Left lobe of liver (tissue), 2 donors: ENCODE results near the gene SEMA4D. TPM values are rescaled to one million over a fixed set of nuclear protein-coding genes. Genes with fewer than 3 reads are reported as not detected.
"Not testable (repeated sequence)": the region's sequence is repeated elsewhere in the genome, so short reads cannot be mapped to it uniquely, and the experiment has no call there.

Experiments
- ATAC-seq: fragments of 200-7000 bp; cut with Tn5 transposase; one replicate; pipeline ENCODE4 v1.9.1; 2020; ENCODE audit warnings: mild to moderate bottlenecking, moderate library complexity
- DNase-seq: peaks from one replicate; pipeline ENCODE4 v3.0.0-alpha.2; 2020; ENCODE audit warnings: low spot score
- total RNA-seq: library from RNA; stranded (reverse); gene quantifications from one replicate; pipeline ENCODE4 v1.2.1, GENCODE V29; 2021
- donor health status: DM: no; HTN: no; CAD: no; lungs with moderate emphysema.
- donor health status: DM: no; HTN: yes; CAD: no.

Gene SEMA4D
- total RNA-seq, 1 donor from 2014 or later: 3.9 TPM

GRCh38 chr9:89361816-89362646 lies 135.9 kb downstream of the SEMA4D start:
- ATAC-seq: no peak
- DNase-seq: peak; percentile 38

DNA sequence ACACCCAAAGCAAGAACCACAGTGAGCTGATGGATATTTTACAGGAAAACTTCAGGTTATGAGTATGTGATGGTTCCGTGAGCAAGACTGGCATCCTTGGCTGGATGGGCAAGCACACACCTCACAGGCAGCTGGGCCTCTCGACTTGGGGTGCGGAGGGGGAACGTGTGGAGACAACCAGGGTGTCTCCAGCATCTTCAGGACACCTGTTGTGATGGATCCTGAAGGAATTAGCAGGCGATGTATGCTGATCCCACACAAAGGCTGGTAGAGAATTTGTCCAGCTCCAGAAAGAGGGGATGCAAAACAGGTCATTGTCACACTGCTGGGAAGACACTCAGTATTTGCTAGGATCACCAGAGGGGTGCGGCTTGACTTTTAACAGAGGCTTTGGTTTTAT lies 136.9 kb downstream of the SEMA4D start:
- DNase-seq: peak; percentile 34
- no peak for ATAC-seq

GRCh38 chr9:89360465-89360864 lies 137.4 kb downstream of the SEMA4D start:
- no peak for ATAC-seq
- no peak for DNase-seq

DNA sequence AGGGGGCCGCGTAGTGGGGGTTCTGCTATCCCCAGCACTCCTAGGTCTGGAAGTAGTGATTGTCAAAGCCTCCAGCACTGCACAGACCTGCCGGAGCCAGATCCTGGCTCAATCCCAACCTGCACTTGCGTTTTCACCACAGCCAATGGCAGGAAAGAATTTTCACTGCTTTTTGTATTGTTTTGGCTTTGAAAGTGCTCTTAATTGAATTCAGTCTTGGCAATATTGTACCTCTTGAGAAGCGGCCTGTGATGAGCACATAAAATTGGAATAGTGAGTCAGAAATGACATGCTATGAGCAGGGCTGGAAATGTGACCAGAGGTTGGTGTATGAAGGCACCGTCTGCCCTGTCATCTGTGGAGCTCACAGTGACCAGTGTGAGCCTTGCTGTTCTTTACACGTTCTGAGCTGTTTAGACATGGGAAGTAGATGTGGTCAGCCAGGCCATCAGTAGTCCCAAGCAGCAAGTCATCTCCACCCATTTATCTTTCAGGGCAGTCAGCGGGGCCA lies 138.1 kb downstream of the SEMA4D start:
- ATAC-seq: no peak
- peak; percentile 41 for DNase-seq

DNA sequence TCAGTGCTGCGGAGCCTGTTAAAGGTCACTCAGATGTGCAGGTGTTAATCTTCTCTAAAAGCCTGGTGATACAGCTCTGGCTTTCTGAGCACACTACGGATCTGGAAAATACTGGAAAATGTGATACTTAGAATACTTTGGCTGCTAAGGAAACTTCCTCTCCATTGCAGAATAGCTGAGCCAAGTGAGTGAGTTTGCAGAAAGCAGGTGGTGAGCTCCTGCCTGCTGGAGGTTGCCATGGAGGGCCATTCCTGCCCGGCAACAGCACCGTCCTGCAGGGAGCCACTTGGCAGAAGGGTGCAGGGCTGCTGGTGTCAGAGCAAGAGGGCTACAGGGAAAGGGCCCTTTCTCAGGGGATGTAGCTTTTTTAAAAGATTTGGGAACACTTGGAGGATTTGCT lies 138.9 kb downstream of the SEMA4D start:
- DNase-seq (peak; percentile 30), ATAC-seq (no peak)

DNA sequence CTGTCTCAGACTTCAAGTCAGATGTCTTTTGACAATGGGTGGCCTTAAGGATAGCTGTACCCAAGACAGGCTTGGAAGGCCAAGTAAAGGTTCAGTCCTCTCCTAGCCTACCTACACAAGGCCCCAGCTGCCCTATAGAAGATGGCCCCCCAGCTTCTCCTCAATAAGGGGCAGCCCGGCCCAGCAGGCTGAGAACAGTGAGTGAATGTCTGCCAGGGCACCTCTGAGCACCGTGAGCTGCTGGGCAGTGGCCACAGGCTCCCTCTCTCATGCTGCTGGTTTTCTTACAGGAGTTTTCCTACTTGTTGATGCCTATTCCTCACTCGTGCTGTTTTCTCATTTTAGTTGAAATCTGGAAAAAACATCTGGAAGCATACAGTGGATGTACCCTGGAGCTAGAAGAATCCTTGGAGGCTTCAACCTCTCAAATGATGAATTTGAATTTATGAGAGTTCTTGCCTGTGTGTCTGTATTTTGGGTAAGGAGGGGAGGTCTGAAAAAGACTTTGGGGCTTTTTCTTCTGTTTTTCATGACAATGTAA lies 139.5 kb downstream of the SEMA4D start:
- DNase-seq: peak; percentile 37
- ATAC-seq: no peak

- ATAC-seq (peak; percentile 71), DNase-seq (peak; percentile 48)
Observed at GRCh38 chr9:89357331-89358197, 140.3 kb downstream of the SEMA4D start.

DNA sequence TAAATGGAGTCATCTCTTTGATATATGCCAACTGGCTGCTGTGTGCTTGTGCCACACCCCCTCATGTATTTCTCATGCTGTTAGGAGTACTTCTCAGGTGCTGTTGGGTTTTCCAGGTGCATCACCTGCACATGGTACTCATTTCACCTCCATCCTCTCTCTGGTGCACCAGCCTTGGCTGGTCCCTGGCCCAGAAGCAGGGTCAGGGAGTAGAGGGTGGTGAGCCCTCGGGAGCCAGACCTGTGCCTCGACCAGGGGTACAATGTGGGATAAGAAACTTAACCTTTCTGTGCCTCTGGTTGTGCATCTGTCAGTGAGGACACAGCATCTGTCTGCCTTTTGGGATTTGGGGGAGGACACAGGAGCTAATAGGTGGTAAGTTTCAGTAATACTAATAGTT lies 141.1 kb downstream of the SEMA4D start:
- DNase-seq: no peak

DNA sequence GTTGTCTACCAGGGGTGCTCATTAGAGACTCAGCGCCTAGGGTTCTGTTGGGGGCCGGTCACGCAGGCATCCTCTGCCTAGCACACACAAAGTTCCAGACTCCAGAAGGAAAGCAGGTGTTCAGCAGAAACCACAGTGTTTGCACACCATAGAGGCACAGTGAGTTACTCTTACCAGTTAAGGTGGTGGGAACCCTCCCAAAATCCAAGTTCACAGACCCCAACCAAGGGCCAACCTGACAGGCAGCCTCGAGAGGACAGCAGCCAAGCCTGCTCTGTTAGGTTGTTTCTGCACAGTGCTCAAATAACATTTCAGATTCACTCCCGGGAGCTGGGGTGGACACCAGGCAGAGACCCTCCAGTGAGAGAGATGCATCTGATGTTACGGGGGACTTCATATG lies 143.4 kb downstream of the SEMA4D start:
- ATAC-seq: no peak
- DNase-seq: no peak

More for the DNA sequence above, 141.1 kb downstream of the SEMA4D start:
- no peak for ATAC-seq

- no peak for ATAC-seq
- DNase-seq: no peak
Observed at GRCh38 chr9:89353989-89354388, 143.9 kb downstream of the SEMA4D start.

- no peak for ATAC-seq
Observed at GRCh38 chr9:89352874-89353649, 144.9 kb downstream of the SEMA4D start.

DNA sequence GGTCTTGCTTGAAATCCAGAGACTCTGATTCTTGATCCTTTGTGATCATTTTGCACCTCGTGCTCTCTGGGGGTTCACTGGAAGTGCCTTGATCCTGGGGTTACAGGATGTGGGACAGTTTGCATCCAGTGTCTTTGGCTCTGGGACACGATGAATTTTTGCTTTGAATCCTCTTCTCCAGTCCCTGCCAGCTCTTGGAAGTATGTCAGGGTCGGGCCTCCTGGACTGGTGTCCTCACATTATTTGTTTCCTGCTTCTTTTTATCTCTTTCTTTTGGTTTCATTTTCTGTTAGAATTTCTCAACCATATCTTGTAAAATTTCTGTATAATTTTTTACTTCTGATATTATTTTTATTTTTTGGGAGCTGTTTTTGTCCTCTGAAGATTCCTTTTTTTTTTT lies 145.5 kb downstream of the SEMA4D start:
- DNase-seq: peak; percentile 48
- ATAC-seq: no peak

More at GRCh38 chr9:89352874-89353649, 144.9 kb downstream of the SEMA4D start:
- peak; percentile 37 for DNase-seq

- ATAC-seq (peak; percentile 58), DNase-seq (peak; percentile 72)
Observed at GRCh38 chr9:89351584-89352300, 146.2 kb downstream of the SEMA4D start.

- DNase-seq (peak; percentile 82), ATAC-seq (peak; percentile 90)
Observed at GRCh38 chr9:89350988-89351557, 146.8 kb downstream of the SEMA4D start.

GRCh38 chr9:89349607-89350006 lies 148.3 kb downstream of the SEMA4D start:
- no peak for ATAC-seq
- no peak for DNase-seq

GRCh38 chr9:89347651-89348050 lies 150.3 kb downstream of the SEMA4D start:
- DNase-seq: peak; percentile 27
- no peak for ATAC-seq

- ATAC-seq (no peak), DNase-seq (peak; percentile 41)
Observed at GRCh38 chr9:89346696-89347095, 151.2 kb downstream of the SEMA4D start.

DNA sequence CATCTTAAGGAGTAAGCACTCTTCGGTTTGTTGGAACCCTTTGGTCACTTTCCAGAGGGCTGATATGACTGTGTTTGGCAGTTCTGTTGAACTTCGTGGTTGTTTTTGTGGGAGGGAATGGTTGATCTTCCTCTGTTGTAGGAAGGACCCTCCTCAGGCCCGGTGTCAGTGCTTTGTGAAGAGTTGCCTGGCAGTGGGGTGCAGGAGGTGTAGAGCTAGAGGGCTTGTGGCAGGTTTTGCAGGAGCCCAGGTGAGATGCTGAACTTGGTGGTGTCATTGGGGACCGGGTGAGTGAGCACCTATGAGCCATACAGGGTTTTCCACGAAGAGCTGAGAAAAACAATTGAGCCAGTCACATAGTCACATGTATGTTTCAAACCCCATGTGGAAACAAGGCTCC lies 152.4 kb downstream of the SEMA4D start:
- DNase-seq (no peak), ATAC-seq (no peak)

DNA sequence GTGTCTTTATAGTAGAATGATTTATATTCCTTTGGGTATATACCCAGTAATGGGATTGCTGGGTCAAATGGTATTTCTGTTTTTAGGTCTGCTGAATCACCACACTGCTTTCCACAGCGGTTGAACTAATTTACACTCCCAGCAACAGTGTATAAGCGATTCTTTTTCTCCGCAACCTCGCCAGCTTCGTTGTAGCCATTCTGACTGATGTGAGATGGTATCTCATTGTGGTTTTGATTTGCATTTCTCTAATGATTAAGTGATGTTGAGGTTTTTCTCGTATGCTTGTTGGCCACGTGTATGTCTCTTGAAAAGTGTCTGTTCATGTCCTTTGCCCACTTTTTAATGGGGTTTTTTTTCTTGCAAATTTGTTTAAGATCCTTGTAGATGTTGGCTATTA lies 154.1 kb downstream of the SEMA4D start:
- ATAC-seq: not testable (repeated sequence)

More for the DNA sequence above, 154.1 kb downstream of the SEMA4D start:
- not testable (repeated sequence) for DNase-seq
